Measurements from ENCODE around the gene MCF2L2.

- TF ChIP-seq CTCF (IDR thresholded peaks at IDR 0.05; ENCODE audit: extremely low read depth in 1 of 2, insufficient read depth in 1 of 2, low read depth in 1 of 2, low read length in 2 of 2) = no peak
- no peak for TF ChIP-seq POLR2AphosphoS5 (IDR thresholded peaks at IDR 0.05; ENCODE audit: insufficient read depth, low read depth, low read length)
- TF ChIP-seq MAX (IDR thresholded peaks at IDR 0.05; ENCODE audit: insufficient read depth, insufficient read length) = no peak
- no peak for TF ChIP-seq POLR2A (IDR thresholded peaks at IDR 0.05; ENCODE audit: low read depth, low read length)
- no peak for TF ChIP-seq MYC (IDR thresholded peaks at IDR 0.05; ENCODE audit: low read depth, low read length)
- no peak for TF ChIP-seq EZH2 (IDR thresholded peaks at IDR 0.05; ENCODE audit: borderline replicate concordance, low read depth, low read length, severe bottlenecking)
- no peak for TF ChIP-seq FOS (IDR thresholded peaks at IDR 0.05; ENCODE audit: borderline replicate concordance, insufficient read depth, low read length)
- TF ChIP-seq JUN (IDR thresholded peaks at IDR 0.05; ENCODE audit: borderline replicate concordance, insufficient read depth, insufficient read length, low read depth) = no peak
These were observed 110.2 kb downstream of the MCF2L2 start for GRCh38 chr3:183317886-183318865.
